Esophagus (tissue), 2 donors: ENCODE measurements around the gene VOPP1. TPM values are rescaled to one million over a fixed set of nuclear protein-coding genes. Genes with fewer than 3 reads are reported as not detected.

Source experiments
- H3K27ac ChIP-seq, 2 donors: one replicate each; pipeline ENCODE4 v1.5.1; 2013; ENCODE audit warnings: low read depth in 2 of 2, mild to moderate bottlenecking in 2 of 2, inconsistent platforms in 1 of 2, low read length in 1 of 2, moderate library complexity in 1 of 2
- H3K27me3 ChIP-seq, 2 donors: one replicate each; pipeline ENCODE4 v1.6.1; 2013; ENCODE audit warnings: low read length in 2 of 2, control low read depth in 1 of 2, mild to moderate bottlenecking in 1 of 2; ENCODE audit not compliant: insufficient read depth in 2 of 2, control insufficient read depth in 1 of 2
- H3K36me3 ChIP-seq, 2 donors: one replicate each; pipeline ENCODE4 v1.6.1; 2013; ENCODE audit warnings: low read length in 1 of 2; ENCODE audit not compliant: control insufficient read depth in 2 of 2, insufficient read depth in 2 of 2
- H3K4me1 ChIP-seq, 2 donors: one replicate each; pipeline ENCODE4 v1.6.1; 2013; ENCODE audit warnings: low read length in 1 of 2; ENCODE audit not compliant: control insufficient read depth in 2 of 2, insufficient read depth in 2 of 2
- H3K4me3 ChIP-seq, 2 donors: one replicate each; pipeline ENCODE4 v1.5.1; 2013; ENCODE audit warnings: low read length in 2 of 2, mild to moderate bottlenecking in 2 of 2, low read depth in 1 of 2, moderate library complexity in 1 of 2
- H3K9me3 ChIP-seq, 2 donors: one replicate each; pipeline ENCODE4 v1.6.1; 2013; ENCODE audit warnings: mild to moderate bottlenecking in 2 of 2, low read depth in 1 of 2, low read length in 1 of 2, moderate library complexity in 1 of 2; ENCODE audit not compliant: control insufficient read depth in 2 of 2, insufficient read depth in 1 of 2
- WGBS, 2 donors: extraction: QIAGEN DNeasy Blood & Tissue Kit; methylation state at CpG; one replicate each; pipeline ENCODE4 v1.1.7; 2013; 5-methylcytosine and 5-hydroxymethylcytosine counted together
- polyA plus RNA-seq, 2 donors: library from polyadenylated mRNA; stranded (reverse); fragments of 200-250 nt; gene quantifications; one replicate each; pipeline ENCODE4 v1.2.3, GENCODE V29; 2013
- donor health status: healthy with polysubstance abuse.
- donor health status: Bipolar disorder and iron deficiency.

Gene VOPP1
- polyA plus RNA-seq, 2 donors, result 7.5 to 10.8 TPM

DNA sequence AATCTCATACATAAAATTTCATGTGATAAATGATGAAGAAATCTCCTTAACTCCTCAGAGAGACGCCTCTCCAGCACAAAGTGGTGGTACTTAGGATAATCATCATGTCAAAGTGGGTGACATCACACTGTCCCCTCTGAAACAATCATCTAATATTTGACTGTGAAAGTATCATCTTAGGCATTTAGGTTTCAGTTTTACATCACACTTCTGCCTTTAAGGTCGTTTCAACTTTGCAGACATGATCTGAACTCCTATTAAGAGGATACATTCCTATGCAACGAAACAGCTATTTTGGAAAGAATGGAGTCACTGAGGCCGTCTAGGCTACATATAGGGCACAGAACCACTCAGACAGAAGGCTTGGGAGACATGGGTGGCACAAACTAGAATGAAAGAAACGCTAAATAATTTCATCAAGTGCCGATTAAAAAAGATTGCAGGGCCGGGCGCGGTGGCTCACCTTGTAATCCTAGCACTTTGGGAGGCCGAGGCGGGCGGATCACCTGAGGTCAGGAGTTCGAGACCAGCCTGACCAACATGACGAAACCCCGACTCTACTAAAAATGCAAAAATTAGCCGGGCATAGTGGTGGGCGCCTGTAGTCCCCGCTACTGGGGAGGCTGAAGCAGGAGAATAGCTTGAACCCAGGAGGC, 2.0 kb downstream of the VOPP1 start:
- Histone ChIP-seq H3K36me3 (no peaks in the 10 kb centered on the region), H3K4me3 (no peak overlapping the region), H3K9me3 (no peaks in the 10 kb centered on the region), H3K27ac (no peak overlapping the region), H3K4me1 (peaks cover 2 to 7% of the 10 kb centered on the region in 2 donors), H3K27me3 (no peaks in the 10 kb centered on the region)
- WGBS, 2 donors, result 75 to 79% methylated on average over 16 to 18 of the region's 18 CpGs

DNA sequence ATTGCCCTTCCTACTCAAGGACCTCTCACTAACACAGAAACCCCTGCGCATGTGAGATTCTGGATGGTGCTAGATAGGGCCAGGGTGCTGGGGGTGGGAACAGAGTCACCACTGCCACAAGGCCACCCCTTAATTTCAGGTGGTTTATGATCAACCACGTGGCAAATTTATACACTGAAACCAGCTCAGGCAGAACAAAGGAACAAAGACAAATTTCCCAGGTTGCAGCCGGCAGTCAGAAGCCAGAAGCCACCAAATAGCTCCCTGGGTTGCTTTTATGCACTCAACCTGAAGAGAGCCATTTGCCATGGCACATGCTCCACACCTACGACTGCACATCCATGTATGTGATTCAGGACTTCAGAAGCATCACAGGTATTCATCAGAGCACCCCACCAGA, 2.5 kb downstream of the VOPP1 start:
- H3K27me3 ChIP-seq, result no peaks in the 10 kb centered on the region
- no peaks in the 10 kb centered on the region for H3K36me3 ChIP-seq
- no peak overlapping the region for H3K27ac ChIP-seq
- WGBS, 2 donors, result 53 to 63% methylated on average over 4 of the region's 4 CpGs
- no peaks in the 10 kb centered on the region for H3K9me3 ChIP-seq
- no peak overlapping the region for H3K4me3 ChIP-seq
- peaks cover 2 to 7% of the 10 kb centered on the region in 2 donors for H3K4me1 ChIP-seq

DNA sequence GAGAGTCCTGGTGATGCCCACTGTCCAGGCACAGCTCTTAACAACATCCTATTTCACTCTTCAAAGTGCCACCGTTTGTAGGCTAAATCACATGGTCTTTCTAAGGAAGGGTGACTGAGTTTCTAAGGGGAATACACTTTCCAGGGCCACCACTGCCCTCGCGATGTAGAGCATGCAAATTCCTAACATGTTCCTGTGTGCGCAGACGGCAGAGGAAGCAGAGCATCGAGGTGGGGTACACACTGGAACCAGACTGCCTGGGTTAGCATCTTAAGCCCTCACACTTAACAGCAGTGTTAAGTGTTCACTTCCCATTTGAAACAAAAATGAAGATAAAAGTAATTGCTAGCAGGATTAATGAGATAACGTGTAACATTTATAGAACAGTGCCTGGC, 3.0 kb downstream of the VOPP1 start:
- H3K4me3 ChIP-seq, result no peak overlapping the region
- 50 to 60% methylated on average over 7 of the region's 7 CpGs for WGBS, 2 donors
- H3K27me3 ChIP-seq, result no peaks in the 10 kb centered on the region
- H3K27ac ChIP-seq, result no peak overlapping the region
- no peaks in the 10 kb centered on the region for H3K9me3 ChIP-seq
- H3K4me1 ChIP-seq, result peaks cover 2 to 7% of the 10 kb centered on the region in 2 donors
- no peaks in the 10 kb centered on the region for H3K36me3 ChIP-seq

DNA sequence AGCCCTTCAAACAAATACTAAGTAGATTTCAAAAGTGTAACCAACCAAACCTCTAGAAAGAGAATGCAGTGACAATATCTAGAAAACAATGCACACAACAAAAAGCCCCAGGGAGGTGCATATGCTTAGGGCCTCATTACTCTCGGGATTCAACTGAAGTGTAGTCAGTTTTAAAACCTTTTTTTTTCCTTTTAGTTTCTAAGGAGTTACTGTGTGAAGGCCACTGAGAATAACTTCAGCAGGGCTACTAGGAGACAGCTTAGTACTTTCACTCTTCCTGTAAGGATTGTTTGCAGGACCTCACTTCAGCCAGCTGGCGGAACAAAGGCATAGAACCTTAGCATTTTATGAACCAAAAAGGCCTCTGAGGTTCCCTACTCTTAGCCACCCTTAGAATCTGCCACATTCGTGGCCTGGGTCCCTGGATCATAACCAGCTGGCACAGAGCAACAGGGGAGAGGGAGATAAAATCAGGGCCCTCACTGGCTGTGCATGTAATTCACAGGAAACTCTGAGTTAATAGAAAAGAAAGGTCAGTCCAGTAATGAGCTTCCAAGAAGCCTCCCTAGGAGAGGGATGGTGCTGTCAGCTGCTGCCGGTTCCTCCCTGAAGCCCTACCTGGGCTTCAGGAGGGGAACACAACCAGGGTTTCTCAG, 3.6 kb downstream of the VOPP1 start:
- Histone ChIP-seq H3K4me1 (peaks cover 2 to 5% of the 10 kb centered on the region in 2 donors), H3K36me3 (no peaks in the 10 kb centered on the region), H3K4me3 (no peak overlapping the region), H3K27me3 (no peaks in the 10 kb centered on the region), H3K27ac (no peak overlapping the region), H3K9me3 (no peaks in the 10 kb centered on the region)
- 73 to 76% methylated on average over 4 of the region's 4 CpGs for WGBS, 2 donors

DNA sequence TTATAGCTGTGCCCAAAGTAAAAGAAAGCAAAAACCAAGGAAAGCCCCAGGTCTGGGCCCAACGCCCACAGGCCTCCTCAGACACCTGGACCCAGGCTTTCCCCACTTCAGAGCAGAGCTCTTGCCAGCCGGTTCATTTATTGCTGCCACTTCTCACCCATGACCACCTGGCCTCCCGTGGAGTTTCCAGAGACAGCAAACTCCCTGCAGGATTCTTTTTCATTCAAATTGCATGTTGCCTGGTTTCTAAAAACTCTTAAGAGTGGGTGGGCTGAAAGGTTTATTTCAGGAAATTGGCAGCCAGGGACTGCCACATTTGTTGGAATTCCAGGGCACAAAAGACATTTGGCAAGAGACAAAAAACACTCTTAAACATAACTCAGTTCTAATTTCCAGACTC, 4.7 kb downstream of the VOPP1 start:
- H3K4me1 ChIP-seq, result no peaks in the 10 kb centered on the region
- no peaks in the 10 kb centered on the region for H3K27me3 ChIP-seq
- H3K36me3 ChIP-seq, result no peaks in the 10 kb centered on the region
- H3K27ac ChIP-seq, result no peak overlapping the region
- 41 to 46% methylated on average over 3 of the region's 3 CpGs for WGBS, 2 donors
- no peaks in the 10 kb centered on the region for H3K9me3 ChIP-seq
- no peak overlapping the region for H3K4me3 ChIP-seq

DNA sequence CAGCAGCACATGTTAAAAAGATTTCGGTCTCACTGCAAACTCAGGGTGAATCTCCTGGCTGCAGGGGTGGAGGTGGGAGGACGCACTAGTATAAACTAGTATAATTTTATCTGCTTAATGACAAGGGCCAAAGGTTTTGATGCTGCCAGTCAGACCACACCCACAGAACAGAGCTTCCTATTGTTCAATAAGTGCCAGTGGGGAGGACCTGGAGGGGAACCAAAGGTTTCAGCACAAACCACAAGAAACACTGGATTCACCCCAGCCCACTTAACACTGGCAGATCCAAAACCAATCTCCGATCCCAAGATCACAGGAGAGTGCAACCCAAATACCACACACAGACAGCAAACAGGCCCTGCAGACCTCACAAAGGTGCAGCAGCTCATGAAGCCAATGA, 6.6 kb downstream of the VOPP1 start:
- H3K36me3 ChIP-seq, result peaks cover 0 to 2% of the 10 kb centered on the region in 2 donors
- H3K4me1 ChIP-seq, result no peaks in the 10 kb centered on the region
- H3K27me3 ChIP-seq, result no peaks in the 10 kb centered on the region
- no peak overlapping the region for H3K27ac ChIP-seq
- H3K9me3 ChIP-seq, result no peaks in the 10 kb centered on the region
- WGBS, 2 donors, result 52 to 55% methylated on average over 3 of the region's 3 CpGs
- no peak overlapping the region for H3K4me3 ChIP-seq

DNA sequence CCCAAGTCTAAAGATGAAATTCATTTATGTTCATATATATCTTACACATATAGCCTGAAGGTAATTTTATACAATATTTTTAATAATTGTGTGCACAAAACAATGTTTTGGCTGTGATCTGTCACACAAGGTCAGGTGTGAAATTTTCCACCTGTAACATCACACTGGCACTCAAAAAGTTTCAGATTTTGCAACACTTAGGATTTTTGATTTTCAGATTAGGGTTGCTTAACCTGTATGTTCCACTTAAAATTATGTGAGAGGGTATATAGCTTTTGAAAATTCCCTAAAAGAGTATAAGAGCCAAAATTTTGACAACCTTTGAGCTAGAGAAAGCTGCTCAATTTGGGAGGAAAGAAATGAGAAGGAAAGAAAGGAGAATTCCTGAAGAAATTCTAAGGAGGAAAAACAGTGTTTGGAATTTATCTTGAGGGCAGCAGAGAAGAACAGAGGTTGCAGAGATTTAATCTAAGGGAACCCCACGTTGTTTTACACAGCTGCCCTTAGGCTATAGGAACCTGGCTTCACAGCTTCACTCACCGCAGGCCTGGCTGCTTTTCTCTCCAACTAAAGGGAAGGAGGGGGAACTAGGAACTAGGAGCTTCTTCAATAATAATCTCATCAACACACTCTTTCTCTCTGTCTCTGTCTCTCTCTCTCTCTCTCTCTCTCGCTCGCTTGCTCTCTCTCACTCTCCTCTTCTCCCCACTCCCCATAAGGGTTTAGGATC, 8.5 kb downstream of the VOPP1 start:
- 34 to 78% methylated on average over 4 of the region's 4 CpGs for WGBS, 2 donors
- Histone ChIP-seq H3K9me3 (no peaks in the 10 kb centered on the region), H3K4me3 (no peak overlapping the region), H3K4me1 (no peaks in the 10 kb centered on the region), H3K36me3 (peaks cover 0 to 3% of the 10 kb centered on the region in 2 donors), H3K27ac (no peak overlapping the region), H3K27me3 (no peaks in the 10 kb centered on the region)

DNA sequence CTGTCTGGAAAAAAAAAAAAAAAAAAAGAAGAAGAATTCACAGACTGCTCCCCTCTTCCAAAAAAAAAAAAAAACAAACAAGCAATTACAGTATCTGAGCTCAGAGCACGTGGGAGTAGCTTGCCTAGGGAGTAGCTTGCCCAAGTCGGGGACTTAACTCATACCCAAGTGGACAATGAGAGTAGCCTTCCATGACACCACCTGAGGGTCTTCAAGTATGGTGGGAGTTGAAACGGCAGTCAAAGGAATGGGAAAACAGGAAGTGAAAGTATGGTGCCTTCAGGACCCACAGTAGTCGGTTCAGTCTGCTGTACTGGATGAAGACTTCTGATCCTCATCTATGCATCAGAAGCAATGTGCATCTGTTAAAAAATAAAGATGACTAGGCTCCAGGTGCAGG, 10.6 kb downstream of the VOPP1 start:
- WGBS, 2 donors, result 87 to 89% methylated on average over 4 of the region's 4 CpGs
- no peaks in the 10 kb centered on the region for H3K9me3 ChIP-seq
- H3K27ac ChIP-seq, result no peak overlapping the region

DNA sequence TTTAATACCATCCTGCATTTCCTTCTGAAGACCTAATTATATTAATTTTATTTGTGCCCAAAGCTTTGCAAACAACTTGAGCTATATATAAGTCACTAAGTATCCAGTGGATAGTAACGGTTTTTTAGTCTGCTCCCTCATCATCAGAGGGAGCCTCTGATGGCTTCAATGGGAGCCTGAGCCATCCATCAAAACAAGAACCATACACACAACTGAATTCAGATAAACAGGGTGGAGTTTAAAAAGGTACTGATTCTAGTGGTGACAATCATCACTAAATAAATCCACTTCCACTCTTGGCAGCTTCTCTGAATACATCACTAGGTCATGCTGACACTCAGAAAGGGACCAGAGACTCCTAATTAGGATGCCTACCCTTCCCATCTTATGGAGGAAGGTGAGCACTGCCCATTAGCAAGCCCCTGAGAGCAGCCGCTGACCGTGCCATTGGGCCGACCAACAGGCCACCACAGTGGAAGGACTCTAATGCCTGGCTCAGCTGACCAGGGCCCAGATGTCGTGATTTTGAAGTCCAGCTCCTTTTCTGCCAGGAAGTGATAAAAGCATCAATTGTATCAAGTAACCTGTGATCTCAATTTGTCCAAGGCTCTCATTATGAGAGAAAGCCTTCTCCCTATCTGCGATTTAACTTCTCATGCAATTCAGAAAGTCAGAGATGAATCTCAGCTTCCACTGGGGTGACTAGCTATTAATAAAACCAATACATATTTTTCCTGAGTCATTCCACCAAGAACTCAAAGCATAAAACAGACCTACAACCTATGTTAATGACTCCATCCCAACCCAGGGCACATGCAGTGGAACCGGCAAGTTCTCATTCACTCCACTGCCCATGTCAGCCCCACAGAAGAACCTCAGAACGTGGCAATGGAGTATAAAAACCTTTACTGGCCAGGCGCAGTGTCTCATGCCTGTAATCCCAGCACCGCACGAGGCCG, 13.1 kb downstream of the VOPP1 start:
- 91 to 92% methylated on average over 12 of the region's 12 CpGs for WGBS, 2 donors
- no peaks in the 10 kb centered on the region for H3K27me3 ChIP-seq
- peaks cover 0 to 3% of the 10 kb centered on the region in 2 donors for H3K36me3 ChIP-seq
- no peak overlapping the region for H3K27ac ChIP-seq
- H3K4me1 ChIP-seq, result peaks cover 0 to 3% of the 10 kb centered on the region in 2 donors
- H3K9me3 ChIP-seq, result no peaks in the 10 kb centered on the region
- H3K4me3 ChIP-seq, result no peak overlapping the region

More for the DNA sequence above, 10.6 kb downstream of the VOPP1 start:
- Histone ChIP-seq H3K4me3 (no peak overlapping the region), H3K4me1 (no peaks in the 10 kb centered on the region), H3K27me3 (no peaks in the 10 kb centered on the region), H3K36me3 (peaks cover 0 to 3% of the 10 kb centered on the region in 2 donors)
